Ishikawa (cell line): ENCODE measurements around the gene MYMK.

Experiments
- CEBPB ChIP-seq: IDR thresholded peaks from 2 replicates; pipeline ENCODE4 v1.6.1; 2012
- CREB1 ChIP-seq: IDR thresholded peaks from 2 replicates; pipeline ENCODE4 v1.6.1; 2012; ENCODE audit warnings: low read depth
- EGR1 ChIP-seq: IDR thresholded peaks from 2 replicates; pipeline ENCODE4 v1.6.1; 2012
- EP300 ChIP-seq: IDR thresholded peaks from 2 replicates; pipeline ENCODE4 v1.6.1; 2012; ENCODE audit warnings: borderline replicate concordance
- FOXM1 ChIP-seq: IDR thresholded peaks from 2 replicates; pipeline ENCODE4 v1.6.1; 2012; ENCODE audit warnings: low read depth, borderline replicate concordance
- NFIC ChIP-seq: IDR thresholded peaks from 2 replicates; pipeline ENCODE4 v1.6.1; 2012
- RAD21 ChIP-seq: IDR thresholded peaks from 2 replicates; pipeline ENCODE4 v1.6.1; 2012; ENCODE audit warnings: low read depth
- TAF1 ChIP-seq: IDR thresholded peaks from 2 replicates; pipeline ENCODE4 v1.6.1; 2012; ENCODE audit warnings: low read depth, mild to moderate bottlenecking
- TCF12 ChIP-seq: IDR thresholded peaks from 2 replicates; pipeline ENCODE4 v1.6.1; 2012; ENCODE audit warnings: low read depth
- TEAD4 ChIP-seq: IDR thresholded peaks from 2 replicates; pipeline ENCODE4 v1.6.1; 2012
- YY1 ChIP-seq: IDR thresholded peaks from 2 replicates; pipeline ENCODE4 v1.6.1; 2012; ENCODE audit warnings: low read depth
- ZBTB7A ChIP-seq: IDR thresholded peaks from 2 replicates; pipeline ENCODE4 v1.6.1; 2012; ENCODE audit warnings: low read depth
- TF ChIP-seq, protein P1 (sequence below): IDR thresholded peaks from 2 replicates; pipeline ENCODE4 v1.6.1; 2012
- TF ChIP-seq, protein P2 (sequence below): IDR thresholded peaks from 2 replicates; pipeline ENCODE4 v1.6.1; 2012
- TF ChIP-seq, protein P3 (sequence below): IDR thresholded peaks from 2 replicates; pipeline ENCODE4 v1.6.1; 2012; ENCODE audit warnings: low read depth, mild to moderate bottlenecking

The MYMK gene

GRCh38 chr9:133496861-133497842 is 27.6 kb downstream of the MYMK start:
- TF ChIP-seq YY1, result no peak
- TF ChIP-seq, protein P1, sequence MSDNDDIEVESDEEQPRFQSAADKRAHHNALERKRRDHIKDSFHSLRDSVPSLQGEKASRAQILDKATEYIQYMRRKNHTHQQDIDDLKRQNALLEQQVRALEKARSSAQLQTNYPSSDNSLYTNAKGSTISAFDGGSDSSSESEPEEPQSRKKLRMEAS, result no peak
- TF ChIP-seq TCF12, result no peak
- no peak for TF ChIP-seq EP300
- no peak for TF ChIP-seq RAD21
- no peak for TF ChIP-seq FOXM1
- TF ChIP-seq ZBTB7A, result no peak
- TF ChIP-seq NFIC, result no peak

GRCh38 chr9:133495327-133496293 is 29.1 kb downstream of the MYMK start:
- TF ChIP-seq, protein P2, sequence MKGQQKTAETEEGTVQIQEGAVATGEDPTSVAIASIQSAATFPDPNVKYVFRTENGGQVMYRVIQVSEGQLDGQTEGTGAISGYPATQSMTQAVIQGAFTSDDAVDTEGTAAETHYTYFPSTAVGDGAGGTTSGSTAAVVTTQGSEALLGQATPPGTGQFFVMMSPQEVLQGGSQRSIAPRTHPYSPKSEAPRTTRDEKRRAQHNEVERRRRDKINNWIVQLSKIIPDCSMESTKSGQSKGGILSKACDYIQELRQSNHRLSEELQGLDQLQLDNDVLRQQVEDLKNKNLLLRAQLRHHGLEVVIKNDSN, result no peak
- no peak for TF ChIP-seq TAF1
- no peak for TF ChIP-seq RAD21
- TF ChIP-seq, protein P3, sequence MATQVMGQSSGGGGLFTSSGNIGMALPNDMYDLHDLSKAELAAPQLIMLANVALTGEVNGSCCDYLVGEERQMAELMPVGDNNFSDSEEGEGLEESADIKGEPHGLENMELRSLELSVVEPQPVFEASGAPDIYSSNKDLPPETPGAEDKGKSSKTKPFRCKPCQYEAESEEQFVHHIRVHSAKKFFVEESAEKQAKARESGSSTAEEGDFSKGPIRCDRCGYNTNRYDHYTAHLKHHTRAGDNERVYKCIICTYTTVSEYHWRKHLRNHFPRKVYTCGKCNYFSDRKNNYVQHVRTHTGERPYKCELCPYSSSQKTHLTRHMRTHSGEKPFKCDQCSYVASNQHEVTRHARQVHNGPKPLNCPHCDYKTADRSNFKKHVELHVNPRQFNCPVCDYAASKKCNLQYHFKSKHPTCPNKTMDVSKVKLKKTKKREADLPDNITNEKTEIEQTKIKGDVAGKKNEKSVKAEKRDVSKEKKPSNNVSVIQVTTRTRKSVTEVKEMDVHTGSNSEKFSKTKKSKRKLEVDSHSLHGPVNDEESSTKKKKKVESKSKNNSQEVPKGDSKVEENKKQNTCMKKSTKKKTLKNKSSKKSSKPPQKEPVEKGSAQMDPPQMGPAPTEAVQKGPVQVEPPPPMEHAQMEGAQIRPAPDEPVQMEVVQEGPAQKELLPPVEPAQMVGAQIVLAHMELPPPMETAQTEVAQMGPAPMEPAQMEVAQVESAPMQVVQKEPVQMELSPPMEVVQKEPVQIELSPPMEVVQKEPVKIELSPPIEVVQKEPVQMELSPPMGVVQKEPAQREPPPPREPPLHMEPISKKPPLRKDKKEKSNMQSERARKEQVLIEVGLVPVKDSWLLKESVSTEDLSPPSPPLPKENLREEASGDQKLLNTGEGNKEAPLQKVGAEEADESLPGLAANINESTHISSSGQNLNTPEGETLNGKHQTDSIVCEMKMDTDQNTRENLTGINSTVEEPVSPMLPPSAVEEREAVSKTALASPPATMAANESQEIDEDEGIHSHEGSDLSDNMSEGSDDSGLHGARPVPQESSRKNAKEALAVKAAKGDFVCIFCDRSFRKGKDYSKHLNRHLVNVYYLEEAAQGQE, result no peak
- no peak for TF ChIP-seq FOXM1
- TF ChIP-seq, protein P1, result no peak
- no peak for TF ChIP-seq ZBTB7A
- no peak for TF ChIP-seq EP300
- no peak for TF ChIP-seq CEBPB
- no peak for TF ChIP-seq TEAD4
- TF ChIP-seq NFIC, result no peak
- no peak for TF ChIP-seq TCF12
- TF ChIP-seq CREB1, result no peak
- TF ChIP-seq EGR1, result no peak
- TF ChIP-seq YY1, result no peak

- TF ChIP-seq, protein P3, result no peak
- TF ChIP-seq, protein P2, result no peak
- no peak for TF ChIP-seq YY1
- TF ChIP-seq TAF1, result no peak
- TF ChIP-seq CEBPB, result no peak
- no peak for TF ChIP-seq NFIC
- TF ChIP-seq RAD21, result no peak
- no peak for TF ChIP-seq ZBTB7A
- TF ChIP-seq EGR1, result no peak
- TF ChIP-seq, protein P1, result no peak
- no peak for TF ChIP-seq TCF12
- no peak for TF ChIP-seq FOXM1
- no peak for TF ChIP-seq EP300
- no peak for TF ChIP-seq TEAD4
- no peak for TF ChIP-seq CREB1
Measured at GRCh38 chr9:133494636-133495326, 30.0 kb downstream of the MYMK start.
